ENCODE results near the gene KIAA1191. TPM values are rescaled to one million over a fixed set of nuclear protein-coding genes. Genes with fewer than 3 reads are reported as not detected.

Gene KIAA1191
- total RNA-seq, 2 experiments from 2014 or later = 33.3 to 41.2 TPM

GRCh38 chr5:176400382-176401156 lies 39.0 kb upstream of the KIAA1191 start:
- H3K36me3 ChIP-seq (ENCODE audit: insufficient read depth, low read length) = peaks cover under 1% of the 10 kb centered on the region; the same call in 1 of the 2 replicates
- H3K4me2 ChIP-seq (ENCODE audit: low read length) = no peak overlapping the region
- no peaks in the 10 kb centered on the region for H3K79me2 ChIP-seq (ENCODE audit: insufficient read depth, low read depth, low read length)
- H4K20me1 ChIP-seq (ENCODE audit: insufficient read depth, low read length) = no peaks in the 10 kb centered on the region
- TF ChIP-seq EZH2phosphoT487 (IDR thresholded peaks at IDR 0.05; ENCODE audit: borderline replicate concordance, low read depth, low read length) (no peak), CTCF (conservative IDR thresholded peaks at IDR 0.05; ENCODE audit: low read length) (no peak)
- no TSS peak for BruUV-seq (replicated peaks)
- no peak overlapping the region for H3K27ac ChIP-seq (ENCODE audit: low read depth, low read length, poor library complexity, severe bottlenecking)
- H3K9me3 ChIP-seq (ENCODE audit: low read length) = no peaks in the 10 kb centered on the region
- no peaks in the 10 kb centered on the region for H3K9me2 ChIP-seq (ENCODE audit: insufficient read depth, low read length)
- ChIA-PET CTCF (ENCODE audit: unreplicated experiment) (no interaction called here), POLR2A (interaction anchor here (0.6 kb wide), 1 partner anchor 9 kb away, joined by 3 read pairs; no protein-coding TSS in a partner anchor)
- H3K4me1 ChIP-seq (ENCODE audit: insufficient read depth, low read length, poor library complexity, severe bottlenecking) = no peaks in the 10 kb centered on the region
- intact Hi-C loops (cut with micrococcal nuclease; ENCODE audit: unreplicated experiment) = no loop called here
- no peak overlapping the region for H2AFZ ChIP-seq (ENCODE audit: low read length)
- no peak for DNase-seq (ENCODE audit: low spot score)
- no peak overlapping the region for H3K4me3 ChIP-seq (ENCODE audit: low read depth, low read length, poor library complexity, severe bottlenecking)

- no peak overlapping the region for H3K27ac ChIP-seq (ENCODE audit: low read depth, low read length, poor library complexity, severe bottlenecking)
- no peaks in the 10 kb centered on the region for H3K9me3 ChIP-seq (ENCODE audit: low read length)
- H3K4me2 ChIP-seq (ENCODE audit: low read length) = no peak overlapping the region
- BruUV-seq (replicated peaks) = no TSS peak
- no peaks in the 10 kb centered on the region for H3K79me2 ChIP-seq (ENCODE audit: insufficient read depth, low read depth, low read length)
- H3K9me2 ChIP-seq (ENCODE audit: insufficient read depth, low read length) = no peaks in the 10 kb centered on the region
- H2AFZ ChIP-seq (ENCODE audit: low read length) = no peak overlapping the region
- no peak for DNase-seq (ENCODE audit: low spot score)
- no peaks in the 10 kb centered on the region for H3K4me1 ChIP-seq (ENCODE audit: insufficient read depth, low read length, poor library complexity, severe bottlenecking)
- ChIA-PET POLR2A (no interaction called here), CTCF (ENCODE audit: unreplicated experiment) (no interaction called here)
- H4K20me1 ChIP-seq (ENCODE audit: insufficient read depth, low read length) = no peaks in the 10 kb centered on the region
- intact Hi-C loops (cut with micrococcal nuclease; ENCODE audit: unreplicated experiment) = no loop called here
- no peak overlapping the region for H3K4me3 ChIP-seq (ENCODE audit: low read depth, low read length, poor library complexity, severe bottlenecking)
- peaks cover 15% of the 10 kb centered on the region; the same call in 1 of the 2 replicates for H3K36me3 ChIP-seq (ENCODE audit: insufficient read depth, low read length)
- TF ChIP-seq CTCF (conservative IDR thresholded peaks at IDR 0.05; ENCODE audit: low read length) (no peak), EZH2phosphoT487 (IDR thresholded peaks at IDR 0.05; ENCODE audit: borderline replicate concordance, low read depth, low read length) (no peak)
Observed at GRCh38 chr5:176397736-176398420, 36.3 kb upstream of the KIAA1191 start.

- no TSS peak for BruUV-seq (replicated peaks)
- H3K4me2 ChIP-seq (ENCODE audit: low read length) = no peak overlapping the region
- no peaks in the 10 kb centered on the region for H3K79me2 ChIP-seq (ENCODE audit: insufficient read depth, low read depth, low read length)
- peaks cover 25% of the 10 kb centered on the region for H3K36me3 ChIP-seq (ENCODE audit: insufficient read depth, low read length)
- H3K4me1 ChIP-seq (ENCODE audit: insufficient read depth, low read length, poor library complexity, severe bottlenecking) = no peaks in the 10 kb centered on the region
- POLR2A ChIA-PET = no interaction called here
- H3K9me3 ChIP-seq (ENCODE audit: low read length) = no peaks in the 10 kb centered on the region
- H4K20me1 ChIP-seq (ENCODE audit: insufficient read depth, low read length) = no peaks in the 10 kb centered on the region
- no peak for TF ChIP-seq EZH2phosphoT487 (IDR thresholded peaks at IDR 0.05; ENCODE audit: borderline replicate concordance, low read depth, low read length)
- CTCF ChIA-PET (ENCODE audit: unreplicated experiment) = no interaction called here
- intact Hi-C loops (cut with micrococcal nuclease; ENCODE audit: unreplicated experiment) = no loop called here
- no peak overlapping the region for H3K4me3 ChIP-seq (ENCODE audit: low read depth, low read length, poor library complexity, severe bottlenecking)
- no peak for DNase-seq (ENCODE audit: low spot score)
- no peaks in the 10 kb centered on the region for H3K9me2 ChIP-seq (ENCODE audit: insufficient read depth, low read length)
- no peak overlapping the region for H2AFZ ChIP-seq (ENCODE audit: low read length)
- no peak overlapping the region for H3K27ac ChIP-seq (ENCODE audit: low read depth, low read length, poor library complexity, severe bottlenecking)
Observed at GRCh38 chr5:176396330-176396729, 34.8 kb upstream of the KIAA1191 start.
